ENCODE measurements around the gene SEZ6L2.
A peak's percentile ranks its signal among the peaks of the same experiment; 100 is the strongest.

SEZ6L2 gene

GRCh38 chr16:29900102-29900887, 945 bp upstream of the SEZ6L2 start, which contains the start of gene ASPHD1:
Gene ASPHD1, plus strand, starts transcription at chr16:29900488. Its CDS starts 484 bp downstream, at chr16:29900972.
- Histone ChIP-seq H3K27ac (peak within 1 kb of the TSS in 8 of 11 experiments; percentile 6 to 47 (median 37); a peak in 9 of 22 replicates), H3K4me3 (peak within 1 kb of the TSS; percentile 55 to 76 (median 66)), H4K20me1 (peaks cover 0 to 35% (median 7%) of the 10 kb centered on the region in 11 experiments; a peak in 7 of 22 replicates), H3K9me3 (replicated peaks in 1 of 11) (no peaks in the 10 kb centered on the region), H3K4me1 (peaks cover 7 to 37% (median 29%) of the 10 kb centered on the region in 10 experiments; a peak in 18 of 20 replicates), H3K4me2 (peak within 1 kb of the TSS; percentile 85 to 99 (median 95)), H3K27me3 (peaks cover 27 to 51% (median 37%) of the 10 kb centered on the region in 11 experiments), H3K36me3 (no peaks in the 10 kb centered on the region), H3K9ac (peak within 1 kb of the TSS in 10 of 11 experiments; percentile 39 to 76 (median 67); a peak in 17 of 22 replicates)
- TF ChIP-seq Cebpa-rat (IDR thresholded peaks at IDR 0.05), result no peak

DNA sequence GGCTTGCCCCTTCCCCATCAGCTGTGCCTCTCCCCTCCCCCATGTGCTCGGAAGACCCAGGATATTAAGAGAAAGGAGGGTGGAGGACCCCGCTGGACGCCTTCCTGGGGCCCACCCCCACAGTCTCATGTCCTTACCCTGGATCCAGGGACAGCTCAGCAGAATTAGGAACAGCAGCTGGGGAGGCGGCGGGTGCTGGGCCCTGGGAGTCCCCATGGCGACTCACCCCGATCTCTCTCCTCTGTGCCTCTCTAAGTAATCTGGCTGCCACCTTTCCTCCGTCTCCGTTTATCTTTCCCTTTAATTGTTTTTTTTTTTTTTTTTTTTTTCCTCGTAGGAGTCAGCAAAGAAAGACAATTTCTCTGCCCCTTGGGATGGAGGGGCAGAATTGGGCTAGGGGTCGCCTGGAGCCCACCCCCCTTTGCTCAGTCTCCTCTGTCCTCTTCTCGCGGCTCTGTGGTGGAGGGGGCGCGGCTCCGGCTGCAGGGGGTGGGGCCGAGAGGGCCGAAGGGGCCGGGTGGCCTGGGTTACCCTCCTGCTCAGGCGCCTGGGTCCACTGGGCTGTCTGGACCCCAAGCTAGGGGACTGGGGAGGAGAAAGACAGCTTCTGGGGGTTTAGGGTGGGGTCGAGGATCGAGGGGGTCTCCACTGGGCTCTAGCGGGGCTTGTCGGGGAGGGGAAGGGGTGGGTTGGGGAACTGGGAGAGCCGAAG, 390 bp downstream of the SEZ6L2 start:
- Histone ChIP-seq H3K4me2 (peak overlapping the region in 5 of 11 experiments; percentile 93 to 99 (median 95); a peak in 6 of 22 replicates), H4K20me1 (peaks cover 0 to 36% (median 7%) of the 10 kb centered on the region in 11 experiments; a peak in 7 of 22 replicates), H3K4me1 (peaks cover 7 to 33% (median 26%) of the 10 kb centered on the region in 10 experiments; a peak in 18 of 20 replicates), H3K9me3 (replicated peaks in 1 of 11) (no peaks in the 10 kb centered on the region), H3K4me3 (peak overlapping the region in 1 of 10 experiments; percentile 76; a peak in 1 of 20 replicates), H3K9ac (no peak overlapping the region), H3K36me3 (no peaks in the 10 kb centered on the region), H3K27me3 (peaks cover 27 to 51% (median 37%) of the 10 kb centered on the region in 11 experiments), H3K27ac (no peak overlapping the region)
- no peak for TF ChIP-seq Cebpa-rat (IDR thresholded peaks at IDR 0.05)

DNA sequence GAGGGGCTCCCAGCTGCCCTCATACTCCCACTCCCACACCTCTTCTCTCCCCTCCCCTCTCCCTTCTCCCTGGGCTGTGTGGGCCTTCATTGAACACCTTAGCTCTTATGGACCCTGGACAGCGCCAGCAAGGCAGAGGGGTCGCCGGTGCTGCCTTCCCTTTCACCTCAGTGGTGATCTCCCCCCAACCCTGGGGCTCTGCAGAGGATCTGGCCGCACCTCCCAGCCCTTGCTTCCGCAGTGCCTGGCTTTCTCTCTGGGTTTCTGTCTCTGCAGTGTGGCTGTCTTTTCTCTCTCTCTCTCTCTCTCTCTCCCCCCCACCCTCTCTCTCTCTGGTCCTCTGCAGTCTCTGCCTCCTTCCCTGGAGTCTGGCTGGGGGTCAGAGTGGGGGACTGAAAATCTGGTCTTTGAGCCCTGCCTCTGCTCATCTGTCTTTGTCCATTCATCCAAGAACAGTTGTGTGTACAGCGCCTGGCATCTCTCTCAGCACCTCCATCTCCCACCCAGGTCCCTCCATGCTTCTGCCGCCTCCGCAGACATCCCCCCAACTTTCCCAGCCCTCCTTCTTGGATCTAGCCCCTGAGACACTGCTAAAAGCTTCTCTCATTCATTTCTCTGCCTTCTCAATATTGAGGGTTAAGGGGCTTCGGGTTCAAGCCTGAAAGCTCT, 1.1 kb downstream of the SEZ6L2 start:
- H3K4me1 ChIP-seq, result peaks cover under 1 to 26% (median 19%) of the 10 kb centered on the region in 10 experiments; a peak in 16 of 20 replicates
- H3K27me3 ChIP-seq, result peaks cover 27 to 51% (median 37%) of the 10 kb centered on the region in 11 experiments
- peaks cover 0 to 36% (median 7%) of the 10 kb centered on the region in 11 experiments; a peak in 7 of 22 replicates for H4K20me1 ChIP-seq
- H3K27ac ChIP-seq, result no peak overlapping the region
- H3K9me3 ChIP-seq (replicated peaks in 1 of 11), result no peaks in the 10 kb centered on the region
- H3K4me2 ChIP-seq, result no peak overlapping the region
- no peak overlapping the region for H3K9ac ChIP-seq
- no peak overlapping the region for H3K4me3 ChIP-seq
- no peaks in the 10 kb centered on the region for H3K36me3 ChIP-seq
- no peak for TF ChIP-seq Cebpa-rat (IDR thresholded peaks at IDR 0.05)

- peaks cover 0 to 36% (median 7%) of the 10 kb centered on the region in 11 experiments; a peak in 7 of 22 replicates for H4K20me1 ChIP-seq
- no peaks in the 10 kb centered on the region for H3K9me3 ChIP-seq (replicated peaks in 1 of 11)
- H3K9ac ChIP-seq, result no peak overlapping the region
- TF ChIP-seq Cebpa-rat (IDR thresholded peaks at IDR 0.05), result no peak
- H3K4me2 ChIP-seq, result no peak overlapping the region
- no peaks in the 10 kb centered on the region for H3K36me3 ChIP-seq
- H3K27me3 ChIP-seq, result peaks cover 27 to 51% (median 37%) of the 10 kb centered on the region in 11 experiments
- H3K27ac ChIP-seq, result no peak overlapping the region
- H3K4me3 ChIP-seq, result no peak overlapping the region
- H3K4me1 ChIP-seq, result peaks cover 0 to 31% (median 24%) of the 10 kb centered on the region in 10 experiments; a peak in 17 of 20 replicates
Measured at GRCh38 chr16:29897333-29897732, 2.0 kb downstream of the SEZ6L2 start.

- Histone ChIP-seq H4K20me1 (peaks cover 0 to 33% (median 7%) of the 10 kb centered on the region in 11 experiments; a peak in 7 of 22 replicates), H3K36me3 (no peaks in the 10 kb centered on the region), H3K9ac (no peak overlapping the region), H3K4me3 (no peak overlapping the region), H3K27me3 (peaks cover 27 to 51% (median 37%) of the 10 kb centered on the region in 11 experiments), H3K4me1 (peaks cover 0 to 33% (median 26%) of the 10 kb centered on the region in 10 experiments; a peak in 17 of 20 replicates), H3K9me3 (replicated peaks in 1 of 11) (no peaks in the 10 kb centered on the region), H3K27ac (no peak overlapping the region), H3K4me2 (no peak overlapping the region)
- TF ChIP-seq Cebpa-rat (IDR thresholded peaks at IDR 0.05), result no peak
Measured at GRCh38 chr16:29896841-29897240, 2.5 kb downstream of the SEZ6L2 start.

- no peak overlapping the region for H3K9ac ChIP-seq
- H3K4me1 ChIP-seq, result peaks cover 0 to 20% (median 17%) of the 10 kb centered on the region in 10 experiments; a peak in 15 of 20 replicates
- peaks cover 22 to 36% (median 28%) of the 10 kb centered on the region in 11 experiments for H3K27me3 ChIP-seq
- H3K9me3 ChIP-seq (replicated peaks in 1 of 11), result no peaks in the 10 kb centered on the region
- TF ChIP-seq Cebpa-rat (IDR thresholded peaks at IDR 0.05), result no peak
- H3K4me2 ChIP-seq, result no peak overlapping the region
- no peaks in the 10 kb centered on the region for H3K36me3 ChIP-seq
- no peak overlapping the region for H3K4me3 ChIP-seq
- no peak overlapping the region for H3K27ac ChIP-seq
- H4K20me1 ChIP-seq, result peaks cover 0 to 21% (median 0%) of the 10 kb centered on the region in 11 experiments; a peak in 5 of 22 replicates
Measured at GRCh38 chr16:29894352-29894751, 5.0 kb downstream of the SEZ6L2 start.

- no peaks in the 10 kb centered on the region for H3K36me3 ChIP-seq
- H3K4me3 ChIP-seq, result no peak overlapping the region
- H3K9me3 ChIP-seq (replicated peaks in 1 of 11), result no peaks in the 10 kb centered on the region
- no peak for TF ChIP-seq Cebpa-rat (IDR thresholded peaks at IDR 0.05)
- H3K4me1 ChIP-seq, result peaks cover 0 to 20% (median 17%) of the 10 kb centered on the region in 10 experiments; a peak in 15 of 20 replicates
- peaks cover 14 to 28% (median 20%) of the 10 kb centered on the region in 11 experiments for H3K27me3 ChIP-seq
- peaks cover 0 to 18% (median 0%) of the 10 kb centered on the region in 11 experiments; a peak in 4 of 22 replicates for H4K20me1 ChIP-seq
- no peak overlapping the region for H3K4me2 ChIP-seq
- H3K27ac ChIP-seq, result no peak overlapping the region
- H3K9ac ChIP-seq, result no peak overlapping the region
Measured at GRCh38 chr16:29893553-29893952, 5.8 kb downstream of the SEZ6L2 start.

DNA sequence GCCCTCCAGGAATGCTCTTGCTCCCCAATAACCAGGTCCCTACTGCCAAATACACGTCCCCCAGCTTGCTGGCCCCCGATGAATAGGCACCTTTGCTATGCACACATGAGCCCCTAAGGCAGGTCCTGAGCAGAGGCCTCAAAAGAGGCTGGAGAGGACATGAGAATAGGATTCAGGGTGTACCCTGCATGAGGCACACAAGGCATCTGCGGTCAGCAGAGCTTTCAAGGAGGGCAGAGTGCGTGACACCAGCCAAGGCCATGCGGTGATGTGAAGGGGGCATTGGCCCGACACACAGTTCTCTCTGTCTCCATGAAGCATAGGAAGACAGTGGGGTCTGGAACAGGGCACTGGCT, 6.9 kb downstream of the SEZ6L2 start:
- no peaks in the 10 kb centered on the region for H3K36me3 ChIP-seq
- peaks cover 0 to 20% (median 17%) of the 10 kb centered on the region in 10 experiments; a peak in 15 of 20 replicates for H3K4me1 ChIP-seq
- H3K9me3 ChIP-seq (replicated peaks in 1 of 11), result no peaks in the 10 kb centered on the region
- TF ChIP-seq Cebpa-rat (IDR thresholded peaks at IDR 0.05), result no peak; a peak in 2 of 22 replicates
- peaks cover 0 to 6% (median 0%) of the 10 kb centered on the region in 11 experiments; a peak in 2 of 22 replicates for H4K20me1 ChIP-seq
- peak overlapping the region in 1 of 11 experiments; percentile 19; a peak in 1 of 22 replicates for H3K9ac ChIP-seq
- H3K27ac ChIP-seq, result peak overlapping the region in 7 of 11 experiments; percentile 2 to 55 (median 47); a peak in 8 of 22 replicates
- no peak overlapping the region for H3K4me3 ChIP-seq
- peak overlapping the region in 10 of 11 experiments; percentile 6 to 68 (median 51); a peak in 17 of 22 replicates for H3K4me2 ChIP-seq
- H3K27me3 ChIP-seq, result peaks cover 3 to 17% (median 9%) of the 10 kb centered on the region in 11 experiments; a peak in 21 of 22 replicates

All from BLaER1 treated with 17β-estradiol and CSF1 and Interleukin-3, amounts not matched to agents 10 nM and 100 nM (cell line).